NCI-H1694 (cell line): ENCODE measurements around the gene DNMT3A.
"Not testable (repeated sequence)": the region's sequence is repeated elsewhere in the genome, so short reads cannot be mapped to it uniquely, and the experiment has no call there.

ENCODE experiments used
- DNase-seq: peaks from one replicate; lab custom pipeline; 2025; lab: John Stamatoyannopoulos, UW

Gene DNMT3A

DNA sequence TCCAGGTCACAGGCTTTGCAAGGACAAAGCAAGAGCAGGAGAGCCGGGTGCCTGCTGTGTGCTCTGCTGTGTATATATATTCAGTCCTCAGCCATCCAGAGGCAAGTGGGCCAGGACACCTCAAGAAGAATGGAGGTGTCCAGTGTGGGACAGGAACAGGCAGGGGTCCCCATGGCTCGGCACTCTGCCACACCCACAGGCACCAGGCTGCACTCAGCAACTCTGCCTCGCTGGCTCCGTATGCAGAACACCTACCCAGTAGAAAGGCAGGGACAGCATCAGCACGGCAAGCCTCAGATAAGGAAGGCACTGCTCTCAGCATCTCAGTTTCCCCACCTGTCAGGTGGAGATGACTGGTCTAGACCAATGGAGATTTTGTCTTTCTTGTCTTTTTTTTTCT, 57.8 kb downstream of the DNMT3A start:
- DNase-seq: no peak

DNA sequence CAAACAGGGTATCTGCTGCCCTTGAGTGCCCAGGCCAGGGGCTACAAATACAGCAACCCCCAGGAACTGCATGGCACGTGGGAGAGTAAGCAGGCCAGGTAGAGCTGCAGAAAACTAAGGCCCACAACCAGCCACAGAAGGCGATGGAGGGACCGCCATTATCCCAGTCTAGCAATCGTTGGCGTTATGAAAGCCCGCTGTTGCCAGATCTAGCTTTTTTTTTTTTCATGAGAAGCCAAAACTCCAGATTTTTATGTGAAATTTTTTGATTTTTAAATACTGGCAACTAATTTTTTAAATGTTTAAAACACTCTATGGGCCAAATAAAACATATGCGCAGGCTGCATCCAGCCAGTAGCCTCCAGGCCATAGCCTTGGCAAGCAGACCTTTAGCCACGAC, 59.8 kb downstream of the DNMT3A start:
- DNase-seq: no peak

DNA sequence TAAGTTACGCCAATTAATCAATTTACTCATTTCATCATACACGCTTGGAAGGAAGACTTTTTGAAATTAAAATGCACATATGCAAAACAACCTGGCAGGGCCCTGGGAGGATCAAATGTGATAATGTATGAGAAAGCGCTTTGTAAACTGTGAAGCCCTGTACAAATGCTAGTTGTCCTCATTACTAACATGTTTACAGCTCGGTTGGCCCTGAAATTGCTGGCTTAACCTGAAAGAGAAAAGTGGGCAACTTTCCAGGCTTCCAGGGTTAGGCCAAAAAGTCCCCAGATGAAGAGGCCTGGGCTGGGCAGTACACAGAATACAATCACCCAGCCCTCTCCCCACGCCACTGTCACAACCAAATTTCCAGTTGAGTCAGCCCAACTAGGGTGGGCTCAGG, 60.2 kb downstream of the DNMT3A start:
- peak; percentile 31 for DNase-seq

- no peak for DNase-seq
Measured at GRCh38 chr2:25280051-25280687, 61.6 kb downstream of the DNMT3A start.

DNA sequence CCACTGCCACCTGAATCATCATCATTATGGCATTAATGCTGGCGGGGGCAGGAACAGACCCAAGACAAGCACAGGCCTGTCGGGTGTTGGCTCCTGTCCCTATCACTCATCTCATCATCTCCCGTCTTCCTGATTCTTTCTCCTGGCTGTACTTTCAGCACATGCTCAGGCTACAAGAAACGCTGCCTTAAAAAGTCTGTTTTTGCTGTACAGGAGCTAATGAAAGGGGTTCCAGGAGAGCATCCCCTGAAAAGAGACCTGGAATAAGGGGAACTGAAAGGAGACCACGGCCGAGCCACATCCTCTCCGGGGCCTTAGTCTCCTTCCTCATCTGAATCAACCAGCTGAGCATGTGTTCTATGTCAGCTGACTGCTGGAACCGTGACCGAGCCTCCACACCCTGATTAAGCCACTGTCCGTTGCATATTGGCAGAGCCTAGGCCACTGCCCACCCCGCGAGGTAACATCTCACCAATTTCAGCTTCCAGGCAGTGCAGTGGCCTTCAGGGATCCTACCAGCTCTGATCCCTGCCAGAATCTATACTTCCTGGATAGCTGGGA, 62.6 kb downstream of the DNMT3A start:
- no peak for DNase-seq

DNA sequence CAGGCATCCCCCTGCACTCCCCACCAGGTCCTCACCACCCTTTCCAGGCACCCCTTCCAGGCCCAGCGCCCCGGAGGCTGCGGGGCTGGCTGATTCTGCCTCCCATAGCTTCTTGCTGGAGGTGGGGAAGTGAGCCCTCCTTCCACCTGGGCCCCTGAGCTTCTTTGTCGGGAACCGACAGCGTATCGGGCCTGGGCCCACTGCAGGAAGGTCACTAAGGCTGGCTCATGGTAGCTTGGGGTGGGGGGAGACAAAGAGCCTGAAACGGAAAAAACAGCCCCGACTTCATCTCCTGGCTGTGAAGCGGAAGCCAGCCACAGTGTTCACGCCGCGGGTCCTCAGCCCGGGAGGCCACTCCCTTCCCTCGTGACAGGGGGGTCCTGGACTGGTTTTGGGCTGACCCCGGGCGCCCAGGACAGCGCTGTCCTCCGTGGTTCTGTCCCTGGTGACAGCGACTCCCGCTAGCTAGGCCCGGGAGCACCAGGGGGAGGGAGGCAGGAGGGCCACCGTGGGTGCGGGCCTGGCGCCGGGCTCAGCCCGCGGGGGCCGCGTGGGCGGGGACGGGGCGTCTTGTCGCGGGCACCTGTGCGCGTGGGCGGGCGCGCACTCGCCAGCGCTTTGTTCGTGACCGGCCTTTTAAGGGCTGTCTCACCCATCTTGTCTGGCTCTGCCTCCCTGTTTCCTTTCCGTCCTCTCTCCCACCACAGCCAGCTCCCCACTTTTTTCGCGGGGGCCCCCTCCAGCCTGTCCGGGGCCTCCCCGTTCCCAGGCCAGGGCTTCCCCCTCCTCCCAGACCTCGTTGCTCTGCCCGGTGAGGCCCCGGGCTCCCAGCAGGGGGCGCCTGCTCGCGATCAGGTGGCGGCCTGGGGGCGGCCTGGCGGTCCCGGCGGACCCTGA, 64.9 kb downstream of the DNMT3A start:
- no peak for DNase-seq

GRCh38 chr2:25275575-25275965, 66.2 kb downstream of the DNMT3A start:
- DNase-seq: no peak

GRCh38 chr2:25274868-25275574, 66.7 kb downstream of the DNMT3A start:
- DNase-seq: no peak

- DNase-seq: no peak
Measured at GRCh38 chr2:25273985-25274535, 67.7 kb downstream of the DNMT3A start.

GRCh38 chr2:25272705-25273104, 69.0 kb downstream of the DNMT3A start:
- DNase-seq: not testable (repeated sequence)

GRCh38 chr2:25270061-25270460, 71.7 kb downstream of the DNMT3A start:
- DNase-seq: no peak

GRCh38 chr2:25269233-25269632, 72.5 kb downstream of the DNMT3A start:
- DNase-seq: no peak

GRCh38 chr2:25268139-25268538, 73.6 kb downstream of the DNMT3A start:
- DNase-seq: no peak

DNA sequence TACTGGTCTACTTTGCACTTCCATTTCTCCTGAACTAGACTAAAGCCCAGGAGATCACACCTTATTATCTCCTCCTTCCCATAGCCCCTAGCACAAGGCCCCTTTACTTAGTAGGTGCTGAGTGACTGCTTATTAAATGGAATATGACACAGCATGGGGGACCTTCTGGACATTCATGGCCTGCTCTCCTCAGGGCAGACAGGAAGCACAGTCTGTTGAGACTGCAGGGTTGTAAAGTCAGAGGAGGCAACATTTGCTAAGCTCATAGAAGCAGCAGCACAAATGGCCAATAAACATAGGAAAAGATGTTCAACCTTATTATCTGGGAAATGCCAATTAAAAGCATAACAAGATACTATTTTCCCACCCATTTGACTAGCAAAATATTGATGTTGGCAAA, 75.3 kb downstream of the DNMT3A start:
- no peak for DNase-seq

DNA sequence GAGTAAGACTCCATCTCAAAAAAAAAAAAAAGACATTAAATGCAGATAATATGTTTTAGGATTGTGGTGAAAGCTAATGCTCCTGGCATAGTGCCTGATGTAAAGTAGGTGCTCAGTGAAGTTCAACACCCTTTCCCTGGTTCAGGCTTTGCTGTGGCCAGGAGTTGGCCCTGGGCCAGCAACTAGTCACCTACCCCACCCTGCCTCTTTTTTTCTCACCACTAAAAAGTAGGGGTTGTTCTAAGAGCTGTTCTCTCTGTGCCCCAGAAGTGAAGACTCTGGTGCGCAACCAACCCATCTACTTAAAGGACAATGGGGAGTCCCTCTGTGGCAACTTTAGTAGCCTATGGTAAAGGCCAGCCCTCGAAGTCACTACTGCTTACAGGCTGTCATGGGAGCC, 75.9 kb downstream of the DNMT3A start:
- DNase-seq: no peak

DNA sequence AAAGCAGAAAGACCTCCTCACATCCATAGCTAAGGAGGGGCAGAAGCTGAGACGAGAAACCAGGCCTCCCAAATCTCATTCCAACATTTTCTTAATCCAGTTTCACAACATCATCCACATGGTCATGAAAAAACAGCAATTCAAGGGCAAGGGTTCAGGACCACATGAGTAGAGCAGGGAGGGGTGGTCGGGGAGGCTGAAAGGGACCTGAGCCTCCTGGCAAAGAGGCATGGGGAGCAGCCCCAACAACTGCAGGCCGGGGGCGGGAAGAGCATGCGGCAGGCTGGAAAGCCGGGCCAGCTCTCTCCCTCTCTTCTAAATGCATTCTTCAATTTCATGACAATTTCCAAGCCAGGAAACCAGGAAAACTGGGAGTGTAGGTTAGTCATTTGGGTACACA, 76.7 kb downstream of the DNMT3A start:
- DNase-seq: no peak

GRCh38 chr2:25262288-25262687, 79.4 kb downstream of the DNMT3A start:
- DNase-seq: no peak

DNA sequence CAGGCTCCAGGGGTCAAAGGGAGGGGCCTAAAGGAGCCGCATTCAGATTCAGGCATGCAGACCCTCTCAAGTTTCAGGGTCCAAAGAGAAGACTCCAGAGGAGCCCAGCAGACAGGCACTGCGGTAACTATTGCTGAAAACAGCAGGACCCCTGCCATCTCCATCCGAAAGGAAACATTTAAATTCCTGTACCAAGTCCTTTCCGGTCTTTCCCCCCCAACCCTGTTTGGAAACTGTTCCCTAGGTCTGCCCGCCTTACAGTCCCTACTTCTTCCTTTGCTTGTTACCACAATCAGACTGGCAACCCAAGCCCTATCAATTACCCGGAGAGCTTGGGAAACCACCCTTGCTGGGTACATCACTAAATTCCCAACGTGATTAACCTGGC, 82.0 kb downstream of the DNMT3A start:
- DNase-seq: no peak

GRCh38 chr2:25258847-25259736, 82.6 kb downstream of the DNMT3A start:
- no peak for DNase-seq

DNA sequence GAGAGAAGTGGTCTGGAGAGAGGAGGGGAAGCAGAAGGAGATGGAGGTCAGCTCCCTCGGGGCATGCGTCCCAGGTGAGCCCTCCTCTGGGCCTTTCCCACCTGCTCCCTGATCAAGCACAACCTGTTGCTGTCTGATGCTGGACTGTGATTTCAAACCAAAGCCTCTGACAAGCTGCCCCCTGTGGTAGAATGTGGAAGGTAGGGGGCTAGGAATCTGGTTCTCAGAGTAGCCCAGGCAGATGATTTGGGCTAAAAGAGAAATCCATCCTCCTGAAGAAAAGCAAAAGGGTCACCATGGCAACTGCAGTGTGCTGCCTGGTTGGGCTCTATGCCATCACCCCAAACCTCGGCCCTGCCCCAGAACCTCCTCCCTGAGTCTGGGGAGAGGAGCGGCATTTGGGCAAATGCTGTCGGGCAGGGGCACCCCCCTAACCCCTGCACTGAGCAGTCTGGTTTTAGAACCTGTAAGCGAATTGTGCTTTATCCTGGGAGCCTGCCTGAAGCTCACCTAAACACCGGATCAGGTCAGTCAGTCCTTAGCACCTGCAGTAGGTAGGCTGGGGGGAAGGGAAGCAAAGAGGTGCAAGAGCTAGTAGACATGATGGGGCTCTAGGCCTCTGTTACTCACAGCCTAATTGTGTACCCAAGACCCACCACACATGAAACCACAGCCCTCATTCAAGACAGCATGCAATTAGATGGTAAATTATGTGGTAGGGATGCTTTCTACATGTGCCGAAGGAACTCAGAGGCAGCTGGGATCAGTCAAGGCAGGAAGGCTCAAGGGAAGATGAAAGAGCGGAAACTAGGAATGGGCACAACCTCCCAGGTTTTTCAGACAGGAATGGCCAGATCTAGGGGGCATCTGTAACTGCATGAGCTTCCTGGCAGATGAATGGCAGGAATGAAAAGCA, 83.5 kb downstream of the DNMT3A start:
- no peak for DNase-seq
